ENCODE measurements around the gene UBE2D2. TPM values are rescaled to one million over a fixed set of nuclear protein-coding genes. Genes with fewer than 3 reads are reported as not detected.

UBE2D2 gene
- total RNA-seq, 1 experiment from 2014 or later = 222 TPM

- Histone ChIP-seq H3K4me3 (ENCODE audit: low read depth in 2 of 2, low read length in 2 of 2) (peak overlapping the region; percentile 33 to 38), H3K27ac (ENCODE audit: low read length) (peak overlapping the region; percentile 82), H3K27me3 (ENCODE audit: control insufficient read depth, insufficient read depth, low read length) (no peaks in the 10 kb centered on the region), H3K36me3 (ENCODE audit: control insufficient read depth, insufficient read depth, low read length) (no peaks in the 10 kb centered on the region), H3K4me1 (ENCODE audit: control insufficient read depth, insufficient read depth, low read length) (peaks cover 92% of the 10 kb centered on the region), H3K9me3 (ENCODE audit: control insufficient read depth, insufficient read depth, low read depth, low read length) (no peaks in the 10 kb centered on the region)
- intact Hi-C loops (cut with micrococcal nuclease; ENCODE audit: unreplicated experiment) = no loop called here
- DNase-seq (ENCODE audit: low read depth, low spot score) (no peak), ATAC-seq (peak; percentile 58)
- CTCF ChIA-PET = interaction anchor here (3.2 kb wide), 1 partner anchor 12 kb away, joined by 10 read pairs; no protein-coding TSS in a partner anchor
- BruUV-seq (replicated peaks) = no TSS peak
- TF ChIP-seq SIN3A (IDR thresholded peaks at IDR 0.05; ENCODE audit: borderline replicate concordance, insufficient read depth, low read depth, low read length) (no peak; the same call in 1 of the 2 replicates), TCF7L2 (IDR thresholded peaks at IDR 0.05; ENCODE audit: low read depth, low read length) (no peak), POLR2AphosphoS5 (IDR thresholded peaks at IDR 0.05; ENCODE audit: low read depth, low read length) (0 out of 2 replicates have a peak, but pooled peaks have one; percentile 54)
- in situ Hi-C loops (cut with HindIII; ENCODE audit: low pct_unique_long_range_greater_than_20kb, low sequenced_read_pairs) = no loop called here
- POLR2A ChIA-PET = interaction anchor here (1.0 to 1.6 kb wide), 2 partner anchors 9 to 11 kb away, joined by 5 to 6 read pairs; partner anchors contain the start of gene CXXC5
These were observed 98.0 kb downstream of the UBE2D2 start for GRCh38 chr5:139658928-139659667.

- in situ Hi-C loops (cut with HindIII; ENCODE audit: low pct_unique_long_range_greater_than_20kb, low sequenced_read_pairs) (no loop called here), intact Hi-C loops (cut with micrococcal nuclease; ENCODE audit: unreplicated experiment) (no loop called here)
- Histone ChIP-seq H3K4me1 (ENCODE audit: control insufficient read depth, insufficient read depth, low read length) (peaks cover 92% of the 10 kb centered on the region), H3K9me3 (ENCODE audit: control insufficient read depth, insufficient read depth, low read depth, low read length) (no peaks in the 10 kb centered on the region), H3K27ac (ENCODE audit: low read length) (peak overlapping the region; percentile 82), H3K4me3 (ENCODE audit: low read depth in 2 of 2, low read length in 2 of 2) (peak overlapping the region; percentile 33 to 38), H3K36me3 (ENCODE audit: control insufficient read depth, insufficient read depth, low read length) (no peaks in the 10 kb centered on the region), H3K27me3 (ENCODE audit: control insufficient read depth, insufficient read depth, low read length) (no peaks in the 10 kb centered on the region)
- ChIA-PET POLR2A (interaction anchor here (1.3 to 1.6 kb wide), 2 partner anchors 9 to 12 kb away, joined by 6 read pairs; partner anchors contain the start of gene CXXC5), CTCF (interaction anchor here (1.4 to 3.2 kb wide), 2 partner anchors 12 to 24 kb away, joined by 3 to 10 read pairs; no protein-coding TSS in a partner anchor)
- ATAC-seq = peak; percentile 1
- BruUV-seq (replicated peaks) = no TSS peak
- TF ChIP-seq TCF7L2 (IDR thresholded peaks at IDR 0.05; ENCODE audit: low read depth, low read length) = 0 out of 2 replicates have a peak, but pooled peaks have one; percentile 1
- no peak for TF ChIP-seq CTCF (IDR thresholded peaks at IDR 0.05)
- no peak for TF ChIP-seq REST (IDR thresholded peaks at IDR 0.05; ENCODE audit: insufficient read depth in 1 of 2, low read depth in 2 of 2, low read length in 1 of 2)
- no peak for TF ChIP-seq POLR2AphosphoS5 (IDR thresholded peaks at IDR 0.05; ENCODE audit: low read depth, low read length)
- DNase-seq (ENCODE audit: low read depth, low spot score) = no peak
These were observed 98.6 kb downstream of the UBE2D2 start for GRCh38 chr5:139659695-139660101.
